RWPE1 (cell line): ENCODE measurements around the gene SLC25A44.

ENCODE experiments used
- CTCF ChIA-PET: fragments of 350-600 bp; sonication (Branson Sonifier 250); formaldehyde crosslinking; extraction: SDS; loops from one replicate; lab custom pipeline; 2021; lab: Yijun Ruan, JAX
- POLR2A ChIA-PET: fragments of 400-600 bp; formaldehyde crosslinking; extraction: SDS; loops from one replicate; lab custom pipeline; 2020; ENCODE audit warnings: antibody characterized with exemption; ENCODE audit not compliant: low non-redundant PET; lab: Yijun Ruan, JAX
- DNase-seq: peaks from one replicate; pipeline ENCODE4 v3.0.0; 2012; ENCODE audit warnings: low spot score
- H3K27ac ChIP-seq: fragments of 450-650 bp; 2 replicates; pipeline ENCODE4 v1.5.1; 2017
- CTCF ChIP-seq: fragments of 450-650 bp; conservative IDR thresholded peaks from 2 replicates; pipeline ENCODE4 v1.5.1; 2017; ENCODE audit warnings: low read depth, mild to moderate bottlenecking

Gene SLC25A44, protein sequence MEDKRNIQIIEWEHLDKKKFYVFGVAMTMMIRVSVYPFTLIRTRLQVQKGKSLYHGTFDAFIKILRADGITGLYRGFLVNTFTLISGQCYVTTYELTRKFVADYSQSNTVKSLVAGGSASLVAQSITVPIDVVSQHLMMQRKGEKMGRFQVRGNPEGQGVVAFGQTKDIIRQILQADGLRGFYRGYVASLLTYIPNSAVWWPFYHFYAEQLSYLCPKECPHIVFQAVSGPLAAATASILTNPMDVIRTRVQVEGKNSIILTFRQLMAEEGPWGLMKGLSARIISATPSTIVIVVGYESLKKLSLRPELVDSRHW

GRCh38 chr1:156193488-156194299 is at the start of gene SLC25A44:
Gene SLC25A44, plus strand, starts transcription at chr1:156194104. Its CDS starts 5,744 bp downstream, at chr1:156199848.
- TF ChIP-seq CTCF = peak; percentile 30
- CTCF ChIA-PET = no interaction called here
- peak; percentile 98 for DNase-seq
- POLR2A ChIA-PET = interaction anchor here (0.6 kb wide), 1 partner anchor 721 kb away, joined by 3 read pairs; no protein-coding TSS in a partner anchor
- peak within 1 kb of the TSS; percentile 81 for H3K27ac ChIP-seq

DNA sequence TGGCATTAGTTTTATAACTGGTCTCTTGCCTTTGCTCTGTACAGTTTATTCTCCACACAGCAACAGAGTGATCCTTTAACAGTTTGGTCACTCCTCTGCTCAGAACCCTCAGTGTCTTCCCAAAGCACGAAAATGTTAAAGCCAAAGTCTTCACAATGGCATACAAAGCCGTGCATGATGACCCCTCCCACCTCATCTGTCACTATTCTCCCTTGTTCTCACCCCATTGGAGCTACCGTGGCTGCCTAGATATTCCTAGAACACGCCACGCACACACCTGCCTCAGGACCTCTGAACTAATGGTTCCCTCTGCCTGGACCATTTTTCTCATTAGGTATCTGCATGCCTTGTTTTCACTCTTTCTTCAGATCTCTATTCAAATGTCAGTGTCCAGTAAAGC is 49.2 kb upstream of the SLC25A44 start:
- no peak for DNase-seq
- no peak for TF ChIP-seq CTCF
- peak overlapping the region; percentile 100 for H3K27ac ChIP-seq
- ChIA-PET POLR2A (no interaction called here), CTCF (no interaction called here)

- POLR2A ChIA-PET = no interaction called here
- DNase-seq = no peak
- H3K27ac ChIP-seq = peak overlapping the region; percentile 56
- TF ChIP-seq CTCF = no peak
- CTCF ChIA-PET = interaction anchor here (0.6 to 0.7 kb wide), 2 partner anchors 85 to 174 kb away, joined by 3 to 5 read pairs; no protein-coding TSS in a partner anchor
These were observed 48.3 kb upstream of the SLC25A44 start for GRCh38 chr1:156145650-156146019.

DNA sequence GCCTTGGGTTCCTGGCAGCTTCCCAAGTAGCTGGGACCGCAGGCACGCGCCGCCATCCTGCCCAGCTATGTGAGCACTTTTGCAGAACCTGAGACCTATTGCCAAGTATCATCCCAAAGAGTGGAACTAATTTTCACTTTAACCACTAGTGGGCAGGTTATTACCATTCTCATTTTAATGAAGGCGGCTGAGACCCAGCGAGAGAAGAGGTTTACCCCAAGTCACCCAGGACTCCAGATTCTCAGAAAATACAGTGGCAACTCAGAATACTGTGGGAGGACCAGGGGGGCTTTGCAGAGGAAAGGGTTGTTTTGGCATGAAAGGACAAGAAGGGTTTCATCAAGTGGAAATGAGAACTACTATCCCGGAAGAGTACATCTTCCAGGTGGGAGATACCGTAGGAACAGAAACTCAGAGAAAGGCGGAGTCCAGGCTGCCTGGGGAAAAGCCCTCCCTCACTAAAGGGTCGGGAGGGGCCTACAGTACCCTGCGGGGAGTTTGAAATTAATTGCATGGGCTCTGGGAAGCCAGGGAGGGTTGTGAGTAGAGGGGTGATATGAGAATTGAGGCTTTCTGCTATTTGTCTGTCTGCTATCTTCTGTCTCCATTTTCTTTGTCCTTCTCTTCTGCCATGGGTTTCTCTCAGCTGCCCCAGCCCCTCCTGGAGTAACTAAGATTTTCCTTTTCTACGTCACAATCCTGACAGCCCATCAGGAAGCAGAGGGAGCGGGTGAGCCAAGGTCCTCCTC is 47.7 kb upstream of the SLC25A44 start:
- POLR2A ChIA-PET = no interaction called here
- CTCF ChIA-PET = interaction anchor here (0.6 to 2.1 kb wide), 6 partner anchors 16 to 173 kb away, joined by 3 to 14 read pairs (median 4); partner anchors contain the start of gene PMF1
- peak; percentile 82 for DNase-seq
- peak; percentile 81 for TF ChIP-seq CTCF
- H3K27ac ChIP-seq = peak overlapping the region; percentile 56

DNA sequence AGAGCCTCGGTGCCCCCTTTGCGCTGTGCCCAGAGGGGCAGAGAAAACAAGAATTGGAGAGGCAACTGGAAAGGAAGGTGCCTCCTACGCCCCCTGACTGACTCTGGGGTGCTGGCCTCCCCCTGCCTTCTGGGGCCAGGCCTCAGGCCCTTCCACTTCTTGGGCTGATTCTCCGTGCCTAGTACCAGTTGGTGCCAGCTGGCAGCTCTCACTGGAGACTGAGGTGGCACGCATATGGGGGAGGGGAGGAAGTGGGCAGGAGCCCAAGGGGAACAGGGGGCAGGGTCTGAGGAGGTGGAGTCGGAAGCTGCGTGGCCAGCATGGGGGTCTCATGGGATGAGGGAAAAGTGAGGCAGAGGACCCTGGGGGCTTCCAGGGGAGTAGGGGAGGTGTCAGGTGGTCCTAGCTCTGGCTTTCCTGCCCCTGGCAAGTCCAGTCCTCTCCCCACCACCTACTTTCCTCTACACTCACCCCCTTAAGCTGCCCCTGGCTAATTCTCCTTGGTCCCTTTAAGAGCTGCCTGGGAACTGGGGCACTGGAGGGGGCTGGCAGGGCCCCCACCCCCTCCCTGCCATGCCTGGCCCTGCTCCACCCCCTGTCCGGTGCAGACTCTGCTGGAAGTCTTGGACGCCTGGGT is 47.0 kb upstream of the SLC25A44 start:
- H3K27ac ChIP-seq = peak overlapping the region; percentile 56
- TF ChIP-seq CTCF = no peak
- ChIA-PET CTCF (interaction anchor here (0.7 to 2.1 kb wide), 4 partner anchors 15 to 78 kb away, joined by 3 to 14 read pairs (median 4); partner anchors contain the start of gene PMF1), POLR2A (no interaction called here)
- no peak for DNase-seq
